ENCODE data around the gene AUTS2.

Gene AUTS2

DNA sequence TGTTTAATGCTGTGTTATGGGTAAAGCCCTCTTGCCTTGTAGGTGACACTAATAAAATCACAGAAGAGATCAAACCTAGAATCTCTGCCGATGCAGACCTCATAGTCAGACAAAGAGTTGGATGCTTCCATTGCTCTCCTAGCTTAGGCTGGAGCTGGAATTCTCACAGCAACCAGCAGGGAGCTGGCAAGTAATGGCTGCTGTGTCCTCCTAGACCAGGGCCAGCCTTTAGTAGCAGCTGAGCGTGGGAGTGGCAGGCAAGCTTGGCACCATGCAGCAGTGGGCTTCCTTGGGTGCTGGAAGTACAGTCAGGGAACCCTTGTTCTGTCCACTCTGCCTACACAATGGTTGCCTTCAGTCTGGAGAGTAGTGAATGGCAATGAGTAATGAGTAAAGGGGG, 935.3 kb downstream of the AUTS2 start:
- POLR2A ChIA-PET, result no interaction called here
- DNase-seq (ENCODE audit: extremely low spot score), result no peak
- no peak for TF ChIP-seq HDGF (IDR thresholded peaks at IDR 0.05; ENCODE audit: borderline replicate concordance)
- no peak for TF ChIP-seq BHLHE40 (IDR thresholded peaks at IDR 0.05; ENCODE audit: borderline replicate concordance)
- no peak for TF ChIP-seq CTBP1 (IDR thresholded peaks at IDR 0.05; ENCODE audit: borderline replicate concordance)
- TF ChIP-seq SUZ12 (IDR thresholded peaks at IDR 0.05), result no peak
- TF ChIP-seq ELF4 (IDR thresholded peaks at IDR 0.05), result no peak
- TF ChIP-seq TARDBP (IDR thresholded peaks at IDR 0.05), result no peak
- TF ChIP-seq ZNF384 (IDR thresholded peaks at IDR 0.05), result no peak
- no peak for TF ChIP-seq PKNOX1 (IDR thresholded peaks at IDR 0.05)
- TF ChIP-seq FOXA1 (IDR thresholded peaks at IDR 0.05), result no peak
- TF ChIP-seq ARNT (IDR thresholded peaks at IDR 0.05), result no peak
- no peak for TF ChIP-seq FOXK2 (IDR thresholded peaks at IDR 0.05)
- no peak for TF ChIP-seq L3MBTL2 (conservative IDR thresholded peaks at IDR 0.05)
- no peak for TF ChIP-seq FOXM1 (IDR thresholded peaks at IDR 0.05; ENCODE audit: borderline replicate concordance)
- no peak for TF ChIP-seq LEF1 (IDR thresholded peaks at IDR 0.05; ENCODE audit: borderline replicate concordance)
- TF ChIP-seq NFRKB (IDR thresholded peaks at IDR 0.05), result no peak
- TF ChIP-seq SP1 (IDR thresholded peaks at IDR 0.05), result no peak
- CTCF ChIA-PET, result no interaction called here

- ChIA-PET POLR2A (no interaction called here), CTCF (no interaction called here)
- DNase-seq (ENCODE audit: extremely low spot score), result no peak
- TF ChIP-seq ELF4 (IDR thresholded peaks at IDR 0.05), result no peak
- no peak for TF ChIP-seq LEF1 (IDR thresholded peaks at IDR 0.05; ENCODE audit: borderline replicate concordance)
- no peak for TF ChIP-seq FOXA1 (IDR thresholded peaks at IDR 0.05)
- TF ChIP-seq BHLHE40 (IDR thresholded peaks at IDR 0.05; ENCODE audit: borderline replicate concordance), result no peak
- TF ChIP-seq ARNT (IDR thresholded peaks at IDR 0.05), result no peak
- TF ChIP-seq SUZ12 (IDR thresholded peaks at IDR 0.05), result no peak
- TF ChIP-seq TARDBP (IDR thresholded peaks at IDR 0.05), result no peak
- TF ChIP-seq FOXK2 (IDR thresholded peaks at IDR 0.05), result no peak
- TF ChIP-seq ZNF384 (IDR thresholded peaks at IDR 0.05), result no peak
- TF ChIP-seq FOXM1 (IDR thresholded peaks at IDR 0.05; ENCODE audit: borderline replicate concordance), result no peak
Observed at GRCh38 chr7:70539205-70539604, 940.9 kb downstream of the AUTS2 start.

GRCh38 chr7:70539617-70540016, 941.3 kb downstream of the AUTS2 start:
- ChIA-PET CTCF (interaction anchor here (0.6 kb wide), 1 partner anchor 115 kb away, joined by 3 read pairs; no protein-coding TSS in a partner anchor), POLR2A (no interaction called here)
- TF ChIP-seq CTBP1 (IDR thresholded peaks at IDR 0.05; ENCODE audit: borderline replicate concordance) (no peak), TARDBP (IDR thresholded peaks at IDR 0.05) (no peak), HDGF (IDR thresholded peaks at IDR 0.05; ENCODE audit: borderline replicate concordance) (no peak), ELF4 (IDR thresholded peaks at IDR 0.05) (no peak), SUZ12 (IDR thresholded peaks at IDR 0.05) (no peak), SP1 (IDR thresholded peaks at IDR 0.05) (no peak), BHLHE40 (IDR thresholded peaks at IDR 0.05; ENCODE audit: borderline replicate concordance) (no peak), ARNT (IDR thresholded peaks at IDR 0.05) (no peak)
- no peak for DNase-seq (ENCODE audit: extremely low spot score)

DNA sequence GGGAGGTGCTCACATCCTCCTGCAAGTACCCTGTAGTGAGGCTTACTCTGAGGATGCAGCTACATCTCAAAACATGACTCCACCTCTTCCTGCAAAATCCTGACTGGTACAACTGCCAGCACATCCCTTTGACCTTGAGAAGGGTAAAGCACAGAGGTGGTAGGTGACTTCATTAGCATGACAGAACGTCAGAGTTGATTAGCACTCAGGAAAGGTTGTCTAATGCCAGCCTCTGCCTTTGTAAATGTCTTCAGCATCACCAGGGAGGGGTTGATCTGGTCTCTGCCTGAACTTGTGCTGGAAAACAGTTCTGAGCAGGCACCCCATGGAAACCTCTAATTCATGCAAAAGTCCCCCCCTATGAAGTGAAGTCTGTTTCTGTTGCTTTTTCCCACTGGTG, 942.4 kb downstream of the AUTS2 start:
- DNase-seq (ENCODE audit: extremely low spot score), result no peak
- ChIA-PET CTCF (no interaction called here), POLR2A (no interaction called here)
- TF ChIP-seq L3MBTL2 (conservative IDR thresholded peaks at IDR 0.05), result no peak
- TF ChIP-seq HDGF (IDR thresholded peaks at IDR 0.05; ENCODE audit: borderline replicate concordance), result no peak
- no peak for TF ChIP-seq SUZ12 (IDR thresholded peaks at IDR 0.05)
- no peak for TF ChIP-seq NFRKB (IDR thresholded peaks at IDR 0.05)
- no peak for TF ChIP-seq ZNF384 (IDR thresholded peaks at IDR 0.05)
- no peak for TF ChIP-seq ELF4 (IDR thresholded peaks at IDR 0.05)

GRCh38 chr7:70542750-70543376, 944.6 kb downstream of the AUTS2 start:
- ChIA-PET POLR2A (no interaction called here), CTCF (interaction anchor here (0.6 kb wide), 1 partner anchor 156 kb away, joined by 3 read pairs; no protein-coding TSS in a partner anchor)
- no peak for DNase-seq (ENCODE audit: extremely low spot score)
- TF ChIP-seq PKNOX1 (IDR thresholded peaks at IDR 0.05), result no peak
- TF ChIP-seq LEF1 (IDR thresholded peaks at IDR 0.05; ENCODE audit: borderline replicate concordance), result no peak
- TF ChIP-seq CTBP1 (IDR thresholded peaks at IDR 0.05; ENCODE audit: borderline replicate concordance), result no peak
- TF ChIP-seq TARDBP (IDR thresholded peaks at IDR 0.05), result no peak
- no peak for TF ChIP-seq FOXK2 (IDR thresholded peaks at IDR 0.05)
- no peak for TF ChIP-seq SUZ12 (IDR thresholded peaks at IDR 0.05)
- no peak for TF ChIP-seq L3MBTL2 (conservative IDR thresholded peaks at IDR 0.05)
- TF ChIP-seq ARNT (IDR thresholded peaks at IDR 0.05), result no peak
- no peak for TF ChIP-seq BHLHE40 (IDR thresholded peaks at IDR 0.05; ENCODE audit: borderline replicate concordance)
- no peak for TF ChIP-seq FOXM1 (IDR thresholded peaks at IDR 0.05; ENCODE audit: borderline replicate concordance)
- no peak for TF ChIP-seq HDGF (IDR thresholded peaks at IDR 0.05; ENCODE audit: borderline replicate concordance)
- TF ChIP-seq SP1 (IDR thresholded peaks at IDR 0.05), result no peak
- no peak for TF ChIP-seq NFRKB (IDR thresholded peaks at IDR 0.05)
- no peak for TF ChIP-seq FOXA1 (IDR thresholded peaks at IDR 0.05)
- no peak for TF ChIP-seq ZNF384 (IDR thresholded peaks at IDR 0.05)
- TF ChIP-seq ELF4 (IDR thresholded peaks at IDR 0.05), result no peak

DNA sequence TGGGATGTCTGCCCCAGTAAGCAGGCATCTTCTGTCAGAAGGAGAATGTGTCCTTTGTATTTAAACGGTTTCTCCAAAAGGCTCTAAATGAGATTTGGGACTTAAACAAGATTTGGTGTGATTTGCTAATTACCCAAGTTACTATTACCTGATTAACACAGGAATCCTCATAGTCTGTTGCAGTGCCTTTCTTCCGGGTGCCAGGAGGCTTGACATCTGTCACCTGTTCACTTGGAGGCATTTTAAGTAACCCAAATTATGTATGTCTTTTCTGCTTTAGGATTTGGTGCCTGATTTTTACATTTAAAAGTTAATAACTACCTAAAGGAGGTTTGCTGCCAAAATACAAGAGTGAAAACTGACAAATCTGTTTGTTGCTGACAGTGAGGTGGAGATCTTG, 945.7 kb downstream of the AUTS2 start:
- ChIA-PET POLR2A (no interaction called here), CTCF (no interaction called here)
- no peak for DNase-seq (ENCODE audit: extremely low spot score)
- TF ChIP-seq CTBP1 (IDR thresholded peaks at IDR 0.05; ENCODE audit: borderline replicate concordance), result no peak
- no peak for TF ChIP-seq NFRKB (IDR thresholded peaks at IDR 0.05)
- TF ChIP-seq SP1 (IDR thresholded peaks at IDR 0.05), result no peak
- TF ChIP-seq L3MBTL2 (conservative IDR thresholded peaks at IDR 0.05), result no peak
- no peak for TF ChIP-seq FOXA1 (IDR thresholded peaks at IDR 0.05)
- no peak for TF ChIP-seq SUZ12 (IDR thresholded peaks at IDR 0.05)
- no peak for TF ChIP-seq FOXM1 (IDR thresholded peaks at IDR 0.05; ENCODE audit: borderline replicate concordance)
- no peak for TF ChIP-seq ELF4 (IDR thresholded peaks at IDR 0.05)
- TF ChIP-seq LEF1 (IDR thresholded peaks at IDR 0.05; ENCODE audit: borderline replicate concordance), result no peak
- TF ChIP-seq TARDBP (IDR thresholded peaks at IDR 0.05), result no peak
- no peak for TF ChIP-seq ARNT (IDR thresholded peaks at IDR 0.05)
- no peak for TF ChIP-seq ZNF384 (IDR thresholded peaks at IDR 0.05)
- TF ChIP-seq PKNOX1 (IDR thresholded peaks at IDR 0.05), result no peak
- no peak for TF ChIP-seq HDGF (IDR thresholded peaks at IDR 0.05; ENCODE audit: borderline replicate concordance)
